ENCODE results near the gene TCF7L2. TPM values are rescaled to one million over a fixed set of nuclear protein-coding genes. Genes with fewer than 3 reads are reported as not detected.

Gene TCF7L2
- polyA plus RNA-seq, 1 donor from 2014 or later = 1.7 TPM

DNA sequence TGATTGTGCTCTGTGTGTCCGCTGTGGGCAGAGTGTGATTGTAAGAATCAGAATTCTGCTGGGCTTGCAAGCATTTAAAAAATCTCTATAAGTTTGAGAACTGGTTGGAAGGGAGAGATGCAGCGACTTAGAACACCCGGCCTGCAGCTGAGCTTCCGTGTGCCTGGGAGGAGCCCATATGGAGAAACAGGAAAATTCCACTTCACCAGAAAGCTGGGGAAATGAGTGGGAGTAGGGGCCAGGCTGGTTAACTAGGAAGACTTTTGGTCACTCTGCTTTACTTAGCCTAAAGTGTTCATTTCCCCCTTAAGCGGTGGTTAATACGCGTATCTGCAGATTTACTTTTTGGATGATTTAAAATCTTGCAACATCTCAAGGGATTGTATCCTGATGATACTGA lies 72.2 kb downstream of the TCF7L2 start:
- Histone ChIP-seq H2AFZ (ENCODE audit: low read depth, low read length) (no peak overlapping the region), H4K20me1 (ENCODE audit: insufficient read depth) (no peaks in the 10 kb centered on the region), H3K9me2 (ENCODE audit: insufficient read depth, low read length) (no peaks in the 10 kb centered on the region), H3K9ac (ENCODE audit: low read length) (no peak overlapping the region), H3F3A (ENCODE audit: insufficient read depth, low read length, poor library complexity, severe bottlenecking) (no peaks in the 10 kb centered on the region), H3K79me2 (replicated peaks; ENCODE audit: insufficient read depth, low read length) (peaks cover 5% of the 10 kb centered on the region), H3K36me3 (ENCODE audit: insufficient read depth, low read length) (no peaks in the 10 kb centered on the region), H3K27me3 (ENCODE audit: insufficient read depth, low read depth, low read length) (no peaks in the 10 kb centered on the region), H3K9me3 (ENCODE audit: low read length) (no peaks in the 10 kb centered on the region), H3K4me2 (ENCODE audit: low read length) (no peak overlapping the region), H3K27ac (ENCODE audit: low read length) (no peak overlapping the region), H3K4me3 (ENCODE audit: low read length) (no peak overlapping the region)
- TF ChIP-seq, protein P1, sequence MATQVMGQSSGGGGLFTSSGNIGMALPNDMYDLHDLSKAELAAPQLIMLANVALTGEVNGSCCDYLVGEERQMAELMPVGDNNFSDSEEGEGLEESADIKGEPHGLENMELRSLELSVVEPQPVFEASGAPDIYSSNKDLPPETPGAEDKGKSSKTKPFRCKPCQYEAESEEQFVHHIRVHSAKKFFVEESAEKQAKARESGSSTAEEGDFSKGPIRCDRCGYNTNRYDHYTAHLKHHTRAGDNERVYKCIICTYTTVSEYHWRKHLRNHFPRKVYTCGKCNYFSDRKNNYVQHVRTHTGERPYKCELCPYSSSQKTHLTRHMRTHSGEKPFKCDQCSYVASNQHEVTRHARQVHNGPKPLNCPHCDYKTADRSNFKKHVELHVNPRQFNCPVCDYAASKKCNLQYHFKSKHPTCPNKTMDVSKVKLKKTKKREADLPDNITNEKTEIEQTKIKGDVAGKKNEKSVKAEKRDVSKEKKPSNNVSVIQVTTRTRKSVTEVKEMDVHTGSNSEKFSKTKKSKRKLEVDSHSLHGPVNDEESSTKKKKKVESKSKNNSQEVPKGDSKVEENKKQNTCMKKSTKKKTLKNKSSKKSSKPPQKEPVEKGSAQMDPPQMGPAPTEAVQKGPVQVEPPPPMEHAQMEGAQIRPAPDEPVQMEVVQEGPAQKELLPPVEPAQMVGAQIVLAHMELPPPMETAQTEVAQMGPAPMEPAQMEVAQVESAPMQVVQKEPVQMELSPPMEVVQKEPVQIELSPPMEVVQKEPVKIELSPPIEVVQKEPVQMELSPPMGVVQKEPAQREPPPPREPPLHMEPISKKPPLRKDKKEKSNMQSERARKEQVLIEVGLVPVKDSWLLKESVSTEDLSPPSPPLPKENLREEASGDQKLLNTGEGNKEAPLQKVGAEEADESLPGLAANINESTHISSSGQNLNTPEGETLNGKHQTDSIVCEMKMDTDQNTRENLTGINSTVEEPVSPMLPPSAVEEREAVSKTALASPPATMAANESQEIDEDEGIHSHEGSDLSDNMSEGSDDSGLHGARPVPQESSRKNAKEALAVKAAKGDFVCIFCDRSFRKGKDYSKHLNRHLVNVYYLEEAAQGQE (IDR thresholded peaks at IDR 0.05; ENCODE audit: borderline replicate concordance) = no peak
- no peak for TF ChIP-seq EZH2 (IDR thresholded peaks at IDR 0.05; ENCODE audit: borderline replicate concordance, insufficient read depth, low read length, poor library complexity, severe bottlenecking)
- no peak for TF ChIP-seq SMC3 (conservative IDR thresholded peaks at IDR 0.05; ENCODE audit: poor library complexity)
- no peak for TF ChIP-seq MXI1 (conservative IDR thresholded peaks at IDR 0.05; ENCODE audit: poor library complexity, severe bottlenecking)
- no peak for TF ChIP-seq TAF1 (IDR thresholded peaks at IDR 0.05; ENCODE audit: low read depth)
- TF ChIP-seq, protein P2, sequence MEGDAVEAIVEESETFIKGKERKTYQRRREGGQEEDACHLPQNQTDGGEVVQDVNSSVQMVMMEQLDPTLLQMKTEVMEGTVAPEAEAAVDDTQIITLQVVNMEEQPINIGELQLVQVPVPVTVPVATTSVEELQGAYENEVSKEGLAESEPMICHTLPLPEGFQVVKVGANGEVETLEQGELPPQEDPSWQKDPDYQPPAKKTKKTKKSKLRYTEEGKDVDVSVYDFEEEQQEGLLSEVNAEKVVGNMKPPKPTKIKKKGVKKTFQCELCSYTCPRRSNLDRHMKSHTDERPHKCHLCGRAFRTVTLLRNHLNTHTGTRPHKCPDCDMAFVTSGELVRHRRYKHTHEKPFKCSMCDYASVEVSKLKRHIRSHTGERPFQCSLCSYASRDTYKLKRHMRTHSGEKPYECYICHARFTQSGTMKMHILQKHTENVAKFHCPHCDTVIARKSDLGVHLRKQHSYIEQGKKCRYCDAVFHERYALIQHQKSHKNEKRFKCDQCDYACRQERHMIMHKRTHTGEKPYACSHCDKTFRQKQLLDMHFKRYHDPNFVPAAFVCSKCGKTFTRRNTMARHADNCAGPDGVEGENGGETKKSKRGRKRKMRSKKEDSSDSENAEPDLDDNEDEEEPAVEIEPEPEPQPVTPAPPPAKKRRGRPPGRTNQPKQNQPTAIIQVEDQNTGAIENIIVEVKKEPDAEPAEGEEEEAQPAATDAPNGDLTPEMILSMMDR (IDR thresholded peaks at IDR 0.05; ENCODE audit: poor library complexity, severe bottlenecking) = no peak
- no peak for TF ChIP-seq POLR2AphosphoS5 (IDR thresholded peaks at IDR 0.05)
- TF ChIP-seq EP300 (conservative IDR thresholded peaks at IDR 0.05; ENCODE audit: poor library complexity, severe bottlenecking) = no peak
- TF ChIP-seq RAD21 (conservative IDR thresholded peaks at IDR 0.05) = no peak

DNA sequence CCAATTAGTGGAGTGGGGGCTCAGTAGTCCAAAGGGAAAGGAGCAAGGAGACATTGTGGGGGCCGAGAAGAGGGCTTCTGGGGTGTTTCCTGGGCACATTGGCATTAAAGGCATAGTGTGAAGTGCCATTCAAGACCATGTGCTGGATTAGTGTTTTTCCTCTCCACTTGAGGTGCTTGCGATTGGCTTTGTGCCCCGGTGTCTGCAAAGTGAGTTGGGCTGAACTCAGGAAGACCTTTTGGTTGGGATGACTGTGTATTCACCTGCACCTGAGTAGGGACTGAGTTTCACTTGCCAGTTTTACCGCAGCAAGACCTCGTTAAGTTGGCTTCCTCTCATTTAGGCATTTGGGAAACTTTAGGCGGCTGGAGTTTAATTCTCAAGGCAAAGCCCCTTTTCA lies 73.0 kb downstream of the TCF7L2 start:
- Histone ChIP-seq H3K9me3 (ENCODE audit: low read length) (no peaks in the 10 kb centered on the region), H3K9ac (ENCODE audit: low read length) (no peak overlapping the region), H3K27me3 (ENCODE audit: insufficient read depth, low read depth, low read length) (no peaks in the 10 kb centered on the region), H3F3A (ENCODE audit: insufficient read depth, low read length, poor library complexity, severe bottlenecking) (no peaks in the 10 kb centered on the region), H3K36me3 (ENCODE audit: insufficient read depth, low read length) (no peaks in the 10 kb centered on the region), H3K4me2 (ENCODE audit: low read length) (no peak overlapping the region), H3K4me3 (ENCODE audit: low read length) (no peak overlapping the region), H4K20me1 (ENCODE audit: insufficient read depth) (no peaks in the 10 kb centered on the region), H3K27ac (ENCODE audit: low read length) (no peak overlapping the region), H3K79me2 (replicated peaks; ENCODE audit: insufficient read depth, low read length) (peaks cover 5% of the 10 kb centered on the region), H3K9me2 (ENCODE audit: insufficient read depth, low read length) (no peaks in the 10 kb centered on the region), H2AFZ (ENCODE audit: low read depth, low read length) (no peak overlapping the region)
- TF ChIP-seq, protein P1 (IDR thresholded peaks at IDR 0.05; ENCODE audit: borderline replicate concordance) = no peak
- no peak for TF ChIP-seq EZH2 (IDR thresholded peaks at IDR 0.05; ENCODE audit: borderline replicate concordance, insufficient read depth, low read length, poor library complexity, severe bottlenecking)
- no peak for TF ChIP-seq POLR2AphosphoS5 (IDR thresholded peaks at IDR 0.05)
- no peak for TF ChIP-seq EP300 (conservative IDR thresholded peaks at IDR 0.05; ENCODE audit: poor library complexity, severe bottlenecking)
- TF ChIP-seq, protein P2 (IDR thresholded peaks at IDR 0.05; ENCODE audit: poor library complexity, severe bottlenecking) = no peak
- no peak for TF ChIP-seq RAD21 (conservative IDR thresholded peaks at IDR 0.05)
- no peak for TF ChIP-seq MXI1 (conservative IDR thresholded peaks at IDR 0.05; ENCODE audit: poor library complexity, severe bottlenecking)
- TF ChIP-seq TAF1 (IDR thresholded peaks at IDR 0.05; ENCODE audit: low read depth) = no peak
- TF ChIP-seq SMC3 (conservative IDR thresholded peaks at IDR 0.05; ENCODE audit: poor library complexity) = no peak
